NCI-H2227 (cell line): ENCODE measurements around the gene OXER1.

Experiments used
- DNase-seq: peaks from one replicate; lab custom pipeline; 2025; ENCODE audit not compliant: unreplicated experiment; lab: John Stamatoyannopoulos, UW

OXER1 gene

DNA sequence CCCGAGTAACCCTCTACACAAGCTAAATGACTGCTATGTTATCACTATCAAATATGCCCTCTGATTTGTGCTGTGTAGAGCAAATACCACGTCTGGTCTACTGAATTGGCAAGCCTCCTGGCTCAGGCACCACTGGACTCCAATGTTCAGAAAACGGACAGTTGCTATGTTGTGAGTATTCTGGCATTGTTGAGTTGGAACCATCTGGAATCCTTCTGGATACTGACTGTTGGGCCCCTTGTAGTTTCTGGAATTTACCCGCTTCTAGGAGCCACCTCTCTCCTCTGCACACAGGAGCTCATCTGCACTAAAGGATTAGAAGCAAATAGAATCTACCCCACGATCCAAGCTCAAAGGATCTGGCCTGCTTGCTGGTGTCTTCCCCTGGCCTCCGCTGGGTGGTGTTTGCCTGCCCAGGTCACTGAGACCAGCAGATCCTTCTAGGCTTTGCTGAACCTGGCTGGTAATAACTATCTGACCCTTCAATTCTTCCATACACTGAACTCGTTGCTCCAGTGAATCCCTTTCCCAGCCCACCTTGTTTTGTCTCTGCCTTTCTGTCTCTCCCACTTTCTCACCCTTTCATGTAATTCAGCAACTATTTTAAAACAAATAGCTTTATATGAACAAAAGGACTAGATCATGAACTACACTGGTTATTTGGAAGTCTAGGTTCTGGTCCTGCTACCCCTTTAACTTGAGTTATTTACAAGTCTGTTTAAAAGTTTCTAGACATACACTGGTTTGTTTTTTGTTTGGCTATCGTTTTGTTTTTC, 30.5 kb upstream of the OXER1 start:
- no peak for DNase-seq

DNA sequence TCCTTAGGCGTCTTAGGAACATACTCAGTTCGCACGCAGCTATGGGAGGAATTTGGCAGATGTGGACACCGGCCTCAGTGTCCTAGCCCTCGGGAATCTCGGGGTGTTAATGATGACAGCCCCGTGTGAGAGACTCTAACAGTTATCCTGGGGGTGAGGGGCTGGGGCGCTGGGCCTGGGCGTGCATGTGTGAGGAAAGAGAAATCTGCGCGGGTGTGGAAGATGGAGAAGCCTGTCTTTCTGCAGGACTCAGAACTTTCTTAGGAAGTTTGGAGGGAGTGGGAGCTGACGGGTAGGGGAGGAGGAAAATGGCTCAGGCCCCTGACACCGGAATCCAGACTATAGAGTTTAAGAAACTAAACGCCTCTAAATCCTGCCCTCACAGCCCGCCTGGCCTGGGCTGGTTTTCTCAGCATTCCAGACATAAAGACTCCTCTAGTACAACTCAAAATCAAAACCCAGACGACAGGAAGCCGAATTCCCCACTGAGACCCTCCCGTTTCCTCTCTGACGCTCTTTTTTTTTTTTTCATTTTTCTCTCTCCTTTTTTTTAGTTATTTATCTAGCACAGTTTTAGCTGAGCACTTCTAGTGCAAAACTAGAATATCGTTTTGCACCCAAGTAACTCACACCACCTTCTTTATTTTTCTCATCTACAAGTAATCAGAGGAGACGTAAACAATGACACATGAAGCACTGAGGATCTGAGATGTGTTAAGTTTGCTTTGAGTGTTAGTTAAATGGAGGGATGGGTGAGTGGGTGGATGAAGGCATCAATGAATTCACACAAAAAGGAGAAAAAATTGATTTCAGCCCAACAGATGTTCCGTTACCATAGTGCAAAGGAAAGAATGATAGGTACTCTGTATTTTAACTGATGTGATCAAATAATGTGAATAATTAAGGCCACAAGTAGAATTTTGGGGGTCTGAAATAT, 29.7 kb upstream of the OXER1 start:
- no peak for DNase-seq

DNA sequence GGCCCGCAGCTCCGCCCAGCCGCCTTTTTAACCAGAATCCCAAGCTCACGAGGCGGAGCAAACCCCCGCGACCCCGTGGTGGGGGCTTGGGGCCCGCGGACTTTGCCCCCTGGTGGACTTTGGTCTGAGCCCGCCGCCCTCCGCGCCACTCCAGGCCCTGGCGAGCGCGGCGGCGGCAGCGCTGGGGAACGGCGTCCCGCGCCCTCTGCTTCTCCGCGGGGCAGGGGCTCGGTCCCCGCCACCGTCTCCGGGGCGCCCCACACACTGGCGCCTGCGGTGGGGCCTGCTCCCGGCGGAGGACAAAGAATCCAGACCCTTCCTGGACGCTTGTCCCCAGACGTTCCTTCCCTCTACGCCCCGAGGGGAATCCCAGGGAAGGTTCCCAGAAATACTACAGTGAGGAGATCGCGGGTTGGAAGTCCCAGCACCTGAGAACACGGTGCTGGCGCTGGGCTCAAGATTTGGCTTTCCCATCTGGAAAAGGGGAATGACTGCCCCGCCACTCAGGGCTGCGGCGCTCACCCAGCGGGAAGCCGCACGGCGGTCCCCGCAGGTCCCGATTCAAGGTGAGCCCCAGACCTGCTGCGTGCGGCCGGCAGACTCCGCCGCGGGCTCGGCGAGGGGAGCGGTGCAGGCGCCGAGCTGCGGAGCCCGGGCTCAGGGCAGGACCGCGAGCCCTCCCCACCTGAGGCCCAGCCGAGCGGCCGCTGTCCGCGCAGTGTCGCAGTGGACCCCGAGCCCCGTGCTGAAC, 28.8 kb upstream of the OXER1 start, which contains the start of gene HAAO:
TSS of gene HAAO (minus strand) at position 1 of the 751 bp plus-strand sequence. CDS start 47 bp downstream, outside the sequence.
- DNase-seq, result no peak

DNA sequence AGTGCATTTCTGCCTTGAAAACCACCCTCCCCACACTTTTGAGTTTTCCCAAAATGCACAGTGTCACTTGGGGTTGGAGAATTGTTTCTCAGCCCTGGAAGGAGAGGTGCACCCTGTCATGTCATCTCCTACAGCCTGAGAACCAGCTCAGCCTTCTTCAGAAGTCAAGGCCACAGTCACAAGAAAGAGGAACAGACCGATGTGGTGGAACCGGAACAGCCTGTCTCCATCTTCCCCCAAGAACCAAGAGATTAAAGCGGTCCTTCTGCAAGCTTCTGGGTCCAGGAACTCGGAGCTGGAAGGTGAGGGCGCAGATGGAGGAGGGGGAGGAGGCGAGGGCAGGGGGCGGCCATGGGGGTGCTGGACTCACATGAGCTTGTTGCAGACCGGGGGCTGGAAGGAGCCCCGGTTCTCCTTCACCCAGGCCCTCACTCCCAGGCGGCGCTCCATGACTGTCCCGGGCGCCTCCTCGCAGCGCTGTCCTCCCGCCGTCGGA, 28.2 kb upstream of the OXER1 start:
- no peak for DNase-seq

DNA sequence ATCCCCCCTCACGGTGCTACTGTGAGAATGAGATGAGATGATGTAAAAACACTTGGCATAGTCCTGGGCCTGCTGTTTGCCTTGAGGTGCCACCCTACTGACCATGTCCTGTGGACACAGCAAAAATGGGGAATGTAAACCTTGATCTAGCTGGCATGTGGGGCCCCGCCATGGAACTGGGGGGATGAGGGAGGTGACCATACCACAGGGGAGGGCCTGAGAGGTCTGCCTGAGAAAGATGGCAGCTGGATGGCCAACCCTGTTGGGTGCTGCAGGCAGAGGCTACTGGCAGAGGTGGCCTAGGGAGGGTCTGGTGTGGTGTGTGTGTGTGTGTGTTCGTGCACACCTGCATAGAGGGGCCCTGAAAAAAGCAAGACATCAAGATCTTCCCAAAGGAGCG, 27.7 kb upstream of the OXER1 start:
- DNase-seq, result no peak

DNA sequence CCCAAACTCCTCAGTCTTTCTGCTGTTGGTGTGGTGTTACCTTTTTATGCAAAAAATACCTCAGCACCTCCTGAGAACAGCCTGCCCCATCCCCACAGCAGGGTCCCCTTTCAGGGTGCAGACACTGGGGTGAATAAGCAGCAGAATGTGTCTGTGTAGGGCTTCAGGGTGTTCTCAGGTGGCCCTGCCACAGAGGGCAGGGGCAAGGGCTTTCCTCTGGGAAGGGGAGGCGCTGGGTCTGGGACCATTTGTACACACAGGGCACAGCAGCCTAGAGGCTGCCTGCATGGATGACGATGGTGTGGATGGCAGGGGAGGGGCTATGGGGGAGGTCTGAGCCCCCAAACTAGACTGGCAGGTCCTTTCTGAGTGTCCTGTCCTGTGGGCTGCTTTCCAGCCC, 25.8 kb upstream of the OXER1 start:
- no peak for DNase-seq

DNA sequence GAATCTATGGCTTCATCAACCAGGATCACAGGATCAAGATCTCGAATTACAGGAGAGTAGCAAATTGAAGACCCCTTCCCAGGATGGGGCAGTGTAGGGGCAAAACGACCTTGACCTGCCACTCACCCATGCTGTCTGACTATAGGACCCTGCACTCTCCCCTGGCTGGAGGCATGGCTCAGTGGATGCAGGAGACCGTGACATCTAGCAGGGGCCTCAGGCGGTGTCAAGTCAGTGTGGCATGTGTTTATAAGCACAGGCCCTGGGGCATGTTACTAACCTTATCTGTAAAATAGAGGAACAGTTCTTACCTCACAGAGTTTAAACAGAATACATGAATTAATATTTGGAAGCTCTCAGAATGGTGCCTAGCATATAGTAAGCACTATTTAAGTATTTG, 24.9 kb upstream of the OXER1 start:
- no peak for DNase-seq

DNA sequence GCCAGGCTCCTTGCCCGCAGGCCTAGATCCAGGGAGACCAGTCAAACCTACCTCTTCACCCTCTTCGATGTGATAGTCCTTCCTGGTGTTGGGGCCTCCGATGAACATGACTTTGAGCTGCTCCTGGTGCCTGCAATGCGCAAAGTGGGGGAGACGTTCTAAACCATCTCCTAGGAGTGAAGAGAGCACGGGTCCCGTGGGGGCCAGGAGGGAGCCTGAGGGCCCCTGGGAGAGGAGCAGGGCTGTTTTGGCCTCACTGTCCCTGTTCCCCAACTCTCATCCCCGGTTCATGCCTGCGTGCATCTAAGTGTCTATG, 24.5 kb upstream of the OXER1 start:
- no peak for DNase-seq

DNA sequence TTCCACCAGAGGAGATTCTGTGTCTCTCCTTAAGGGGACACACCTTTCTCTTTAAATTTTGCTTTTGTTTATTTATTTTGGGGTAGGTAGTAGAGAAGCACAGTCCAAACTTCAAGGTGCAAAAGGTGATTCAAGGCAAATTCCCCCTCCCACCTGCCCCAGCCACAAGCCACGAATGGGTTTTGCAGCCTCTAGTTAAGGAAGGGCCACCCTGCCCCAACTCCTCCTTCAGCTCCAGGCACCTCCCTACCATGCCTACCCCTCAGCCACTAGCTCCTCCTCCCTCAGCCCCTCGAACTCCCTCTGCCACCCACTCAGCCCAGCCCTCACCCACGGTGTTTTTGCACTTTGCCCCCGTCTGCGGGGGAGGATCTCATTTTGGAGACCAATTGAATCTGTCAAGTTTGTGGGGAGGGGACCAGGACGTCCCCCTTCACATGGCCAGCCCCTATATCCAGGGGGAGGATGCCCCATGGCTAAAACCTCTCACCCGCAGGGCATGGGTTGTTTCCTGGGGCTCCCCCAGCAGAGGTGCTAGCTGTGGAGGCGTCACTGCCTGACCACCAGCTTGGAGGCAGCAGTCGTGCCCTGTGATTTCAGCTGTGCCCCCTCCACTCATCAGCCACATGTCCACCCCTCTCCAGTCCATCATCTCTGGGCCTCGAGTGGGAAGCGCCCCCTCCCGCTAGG, 24.0 kb upstream of the OXER1 start:
- no peak for DNase-seq

DNA sequence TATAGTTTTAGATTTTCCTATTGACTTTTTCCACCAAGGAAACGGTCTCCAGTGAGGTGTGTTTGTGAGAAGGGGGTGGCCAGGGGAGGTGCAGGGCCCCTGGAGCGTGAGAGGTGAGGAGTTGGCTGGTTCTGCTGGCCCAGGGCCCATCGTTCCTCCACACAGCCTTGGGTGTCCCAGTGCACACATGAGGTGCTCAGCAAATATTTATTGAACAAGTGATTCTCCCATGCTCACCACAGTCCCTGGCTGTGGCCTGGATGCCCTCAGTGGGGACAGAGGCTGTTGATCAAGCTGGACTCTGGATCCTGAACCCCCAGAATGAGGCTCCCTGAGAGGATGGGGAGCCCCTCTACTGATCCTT, 23.5 kb upstream of the OXER1 start:
- DNase-seq, result no peak

DNA sequence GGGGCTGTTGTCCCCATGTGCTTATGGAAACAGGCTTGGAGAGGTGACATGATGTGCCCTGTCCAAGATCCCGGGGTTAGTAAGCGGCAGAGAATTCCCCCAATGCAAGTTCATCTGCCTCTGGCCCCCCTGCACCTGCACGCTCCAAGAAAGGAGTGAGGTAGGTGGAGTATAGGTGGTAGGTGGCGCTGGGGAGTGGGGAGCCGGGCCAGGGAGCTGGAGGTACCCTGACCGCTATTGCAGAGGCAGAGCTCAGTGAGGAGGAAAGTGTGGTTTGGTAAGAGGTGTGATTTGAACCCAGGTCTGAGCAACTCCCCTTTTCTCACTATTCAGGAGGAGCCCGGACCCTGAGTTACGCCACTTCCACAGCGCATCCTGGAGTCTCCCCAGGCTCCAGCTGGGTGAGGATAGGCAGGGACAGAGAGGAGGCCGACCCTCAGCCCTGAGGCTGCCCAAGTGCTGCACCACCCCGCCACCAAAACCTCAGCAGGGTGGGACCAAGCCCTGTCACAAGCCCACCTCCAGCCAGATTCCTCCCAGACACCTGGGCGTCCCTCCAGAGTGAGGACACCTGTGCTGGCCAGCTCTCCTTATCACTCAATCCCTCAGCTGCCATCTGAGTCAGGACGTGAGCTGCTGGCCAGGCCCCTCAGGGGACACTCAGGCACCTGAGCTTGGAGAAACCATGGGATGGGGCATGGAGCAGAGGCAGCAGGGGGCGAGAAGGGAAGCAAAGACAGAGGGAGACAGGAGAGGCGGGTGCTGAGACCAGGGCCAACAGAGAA, 22.8 kb upstream of the OXER1 start:
- DNase-seq, result no peak

DNA sequence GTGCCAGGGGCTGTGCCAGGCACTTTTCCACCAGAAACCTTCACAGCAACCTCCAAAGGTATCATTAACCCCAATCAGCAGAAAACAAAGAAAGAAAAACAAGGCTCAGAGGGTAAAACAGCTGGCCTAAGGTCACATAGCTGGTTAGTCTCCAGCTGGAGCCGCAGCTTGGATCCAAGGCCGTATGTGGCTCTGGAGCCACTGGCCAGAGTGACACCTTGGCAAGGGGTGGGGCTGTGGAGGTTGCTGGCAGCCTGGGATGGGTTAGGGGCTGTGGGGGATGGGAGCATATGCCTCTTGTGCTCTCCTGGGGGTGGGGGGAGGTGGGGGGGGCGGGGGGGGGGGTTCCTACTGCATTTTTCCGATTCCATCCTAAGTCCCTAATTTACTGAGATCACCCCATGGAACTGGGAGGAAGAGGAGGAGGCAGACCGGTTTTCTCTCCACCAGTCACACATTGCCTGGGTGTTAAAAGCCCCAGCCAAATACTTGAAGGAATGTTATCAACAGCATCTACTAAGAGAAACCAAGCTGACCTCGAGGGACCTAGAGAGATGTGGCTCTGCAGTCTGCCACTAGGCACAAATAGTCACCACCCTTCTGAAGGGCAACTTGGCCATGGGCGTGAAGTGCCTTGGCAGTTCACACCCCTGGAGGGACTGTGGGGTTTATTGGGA, 20.4 kb upstream of the OXER1 start:
- DNase-seq, result no peak

DNA sequence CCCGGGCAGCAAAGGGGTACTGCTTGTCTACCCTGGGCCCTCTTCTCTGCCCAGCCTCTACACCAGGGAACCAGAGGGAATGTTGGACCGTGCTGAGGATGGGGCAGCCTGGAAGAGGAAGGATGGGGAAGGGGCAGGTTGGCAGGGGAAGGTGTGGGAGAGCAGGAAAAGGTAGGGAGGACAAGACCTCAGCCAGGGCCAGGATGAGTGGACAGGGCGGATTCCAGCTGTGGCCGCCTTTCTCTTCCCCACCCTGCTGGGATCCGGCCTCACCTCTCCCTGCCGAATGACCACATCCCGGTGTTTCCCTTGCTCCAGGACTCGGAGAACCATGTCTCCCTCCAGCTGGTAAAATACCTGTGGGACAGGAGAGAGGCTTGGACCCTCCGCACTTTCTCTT, 19.6 kb upstream of the OXER1 start:
- no peak for DNase-seq

DNA sequence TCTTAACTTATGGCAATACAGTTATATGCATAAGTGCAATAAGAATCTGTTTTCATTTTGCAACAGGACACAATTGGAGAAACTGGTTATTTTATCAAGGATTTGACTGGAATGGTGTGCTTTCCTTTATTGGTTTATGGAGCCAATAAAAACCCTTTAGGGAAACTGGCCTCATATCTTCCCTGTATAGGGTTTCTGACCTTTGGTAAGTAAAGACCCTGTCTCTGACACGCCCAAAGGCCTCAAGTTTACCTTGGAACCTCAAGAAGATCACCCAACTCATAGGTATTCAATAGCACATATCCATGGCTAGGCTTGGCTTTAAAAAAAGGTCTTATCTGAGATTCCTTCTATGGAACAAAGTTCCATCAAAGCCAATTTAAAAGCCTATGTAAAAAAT, 17.2 kb upstream of the OXER1 start:
- DNase-seq, result no peak

DNA sequence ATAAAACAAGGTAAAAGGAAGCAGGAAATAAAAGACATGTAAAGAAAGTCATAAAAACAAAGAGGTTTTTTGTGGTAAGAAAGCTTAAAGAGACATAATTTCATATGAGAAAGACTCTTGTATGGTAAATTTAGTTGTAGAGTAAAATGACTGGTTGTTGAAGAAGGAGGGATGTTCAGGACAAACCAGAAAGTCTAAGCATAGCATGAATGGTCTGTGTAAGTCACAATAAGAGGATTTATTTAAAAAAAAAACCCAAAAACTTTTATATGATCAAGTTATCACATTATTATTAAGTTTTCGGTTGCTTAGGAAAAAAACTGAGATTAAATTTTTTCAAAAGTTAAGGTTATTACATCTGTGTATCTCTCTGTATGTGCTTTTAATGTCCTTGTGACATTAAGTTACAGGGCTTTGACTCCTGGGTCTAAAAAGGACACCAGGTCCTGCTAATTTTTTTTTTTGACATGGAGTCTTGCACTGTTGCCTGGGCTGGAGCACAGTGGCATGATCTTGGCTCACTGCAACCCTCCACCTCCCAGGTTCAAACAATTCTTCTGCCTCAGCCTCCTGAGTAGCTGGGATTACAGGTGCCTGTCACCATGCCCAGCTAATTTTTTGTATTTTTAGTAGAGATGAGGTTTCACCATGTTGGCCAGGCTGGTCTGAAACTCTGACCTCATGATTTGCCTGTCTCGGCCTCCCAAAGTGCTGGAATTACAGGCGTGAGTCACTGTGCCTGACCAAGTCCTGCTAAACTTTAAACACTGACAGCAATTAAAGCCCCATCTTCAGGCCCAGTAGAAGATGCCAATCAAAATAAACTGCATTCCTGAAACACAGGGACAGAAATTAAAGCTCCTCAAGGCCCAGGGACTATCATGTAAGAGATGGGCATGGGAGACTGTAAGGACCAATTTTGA, 14.2 kb upstream of the OXER1 start:
- DNase-seq, result no peak

DNA sequence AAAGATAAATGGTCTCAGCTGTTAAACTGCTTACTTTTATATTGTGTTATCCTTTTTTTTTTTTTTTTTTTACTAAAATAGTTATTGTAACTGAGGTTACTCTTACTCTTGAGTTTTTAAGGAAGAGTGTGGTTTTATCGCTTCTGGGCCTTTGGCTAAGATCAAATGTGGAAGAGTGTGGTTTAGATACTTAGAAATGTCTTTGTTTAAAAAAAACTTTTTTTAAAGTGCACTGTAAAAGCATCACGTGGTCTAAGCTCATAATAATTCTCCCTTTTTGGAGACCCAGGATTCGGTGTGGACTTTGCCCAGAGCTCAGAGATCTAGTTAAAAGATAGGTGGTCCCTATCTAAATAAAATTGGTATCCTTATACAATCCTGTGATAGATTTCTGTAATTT, 11.9 kb upstream of the OXER1 start:
- no peak for DNase-seq

DNA sequence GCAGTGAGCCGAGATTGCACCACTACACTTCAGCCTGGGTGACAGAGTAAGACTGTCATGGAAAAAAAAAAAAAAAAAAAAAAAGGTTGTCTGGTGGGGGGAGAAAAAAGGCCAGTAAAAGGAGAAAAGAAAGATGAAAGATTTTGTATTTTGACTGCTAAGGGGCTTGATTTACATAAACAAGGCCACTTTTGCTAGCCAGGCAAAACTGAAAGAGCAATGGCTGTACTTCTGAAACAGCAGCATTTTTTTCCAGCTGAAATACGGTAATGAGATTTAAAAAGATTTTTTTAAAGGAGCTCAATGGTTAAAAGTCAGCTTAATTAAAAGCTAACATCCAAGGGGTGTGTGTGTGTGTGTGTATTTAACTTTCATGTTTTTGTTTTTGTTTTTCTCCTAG, 11.3 kb upstream of the OXER1 start:
- no peak for DNase-seq

DNA sequence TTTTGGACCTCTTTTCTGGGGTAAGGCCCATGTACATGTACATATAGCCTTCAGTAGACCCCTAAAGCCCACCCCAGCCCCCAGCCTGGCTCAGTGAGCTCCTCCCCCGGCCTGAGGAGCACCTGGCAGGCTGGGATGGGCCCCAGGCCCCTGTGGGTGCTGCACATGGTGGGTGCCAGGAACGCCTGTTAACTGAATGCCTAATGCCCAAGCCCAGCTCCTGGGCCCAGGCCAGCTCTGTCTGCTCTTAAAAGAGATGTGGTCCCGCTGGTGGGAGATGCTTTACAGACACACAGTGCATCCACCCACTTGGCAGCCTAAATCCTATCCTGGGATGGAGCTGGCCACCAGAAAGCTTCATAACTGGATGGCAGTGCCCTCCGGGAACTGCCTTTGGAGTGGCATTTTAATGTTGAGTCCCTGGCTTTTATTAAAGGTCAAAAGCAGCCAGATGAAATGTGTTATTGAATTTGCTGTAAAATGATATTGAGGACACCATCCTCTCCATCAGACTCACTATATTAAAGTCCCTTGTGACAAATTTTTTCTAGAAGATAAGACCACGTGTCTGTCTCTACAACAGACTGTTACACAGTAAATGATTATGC, 7.7 kb upstream of the OXER1 start:
- no peak for DNase-seq
